NOMO-1 treated with DMSO at 0.1 percent for 48 hours (cell line): Measurements from ENCODE around the gene RNPS1.

Experiments used
- DNase-seq: peaks from one replicate; lab custom pipeline; 2025; ENCODE audit not compliant: unreplicated experiment; lab: John Stamatoyannopoulos, UW

RNPS1 gene

DNA sequence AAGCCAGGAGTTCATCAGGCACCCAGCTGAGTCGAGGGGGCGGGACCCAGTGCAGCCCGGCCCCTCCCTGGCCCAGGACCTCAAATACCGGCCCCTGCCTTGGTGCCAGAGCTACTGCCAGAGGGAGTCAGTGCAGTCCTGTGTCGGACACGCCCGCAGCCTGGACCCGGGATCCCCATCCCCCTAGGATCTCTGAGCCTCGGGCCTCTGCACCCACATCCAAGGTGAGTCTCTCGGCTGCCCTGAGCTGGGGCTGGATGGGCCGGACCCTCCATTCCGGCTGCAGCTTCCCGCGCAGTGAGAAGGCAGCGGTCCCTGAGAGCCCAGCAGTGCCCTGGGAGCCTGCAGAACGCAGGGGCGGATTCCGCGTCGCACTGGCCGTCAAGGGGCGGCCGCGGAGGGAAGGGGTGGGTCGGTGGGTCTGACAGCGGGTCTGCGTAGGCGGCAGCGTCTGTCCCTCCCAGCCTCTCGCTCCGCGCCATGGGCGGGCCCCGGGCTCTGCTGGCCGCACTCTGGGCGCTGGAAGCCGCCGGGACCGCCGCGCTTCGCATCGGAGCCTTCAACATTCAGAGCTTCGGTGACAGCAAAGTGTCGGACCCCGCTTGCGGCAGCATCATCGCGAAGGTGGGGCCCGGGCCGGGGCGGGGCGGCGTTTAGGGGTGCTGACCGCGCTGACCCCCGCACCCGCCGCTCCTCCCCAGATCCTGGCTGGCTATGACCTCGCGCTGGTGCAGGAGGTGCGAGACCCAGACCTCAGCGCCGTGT lies 31.4 kb downstream of the RNPS1 start, which contains the start of gene DNASE1L2:
DNASE1L2 (plus strand) TSS at position 108 of the 765 bp plus-strand sequence; CDS start at position 481, 373 bp downstream.
- DNase-seq = no peak

DNA sequence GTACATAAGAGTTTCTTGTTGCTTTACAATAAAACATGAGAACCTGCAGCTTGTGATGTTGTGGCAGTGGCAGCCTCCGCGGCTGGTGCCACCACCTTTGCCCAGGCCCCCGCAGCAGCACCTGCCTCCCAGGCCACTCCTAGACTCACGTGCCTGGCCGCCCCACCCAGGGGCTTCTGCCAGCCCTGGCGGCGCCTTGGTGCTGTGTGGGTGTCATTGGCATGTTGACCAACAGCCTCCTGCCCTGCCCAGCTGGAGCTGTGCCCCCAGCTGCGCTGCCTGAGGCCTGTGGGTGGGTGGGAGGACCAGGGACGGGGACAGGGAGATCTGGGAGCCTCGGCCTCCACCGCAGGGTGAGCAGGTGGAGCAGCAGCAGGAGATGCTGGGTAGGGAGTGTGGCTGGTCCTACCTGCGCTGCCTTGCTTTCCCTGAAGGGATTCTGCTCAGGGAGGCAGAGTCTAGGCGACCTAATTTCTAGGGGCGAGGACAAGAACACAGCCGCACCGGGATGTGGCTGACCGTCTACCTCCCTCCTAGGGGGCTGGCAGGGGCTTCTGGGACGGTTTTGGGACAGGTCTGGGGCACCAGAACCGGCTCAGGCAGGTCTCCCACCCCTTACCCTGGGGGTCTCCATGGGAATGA lies 32.1 kb downstream of the RNPS1 start:
- no peak for DNase-seq

- DNase-seq = no peak
Observed at GRCh38 chr16:2235234-2235651, 32.7 kb downstream of the RNPS1 start.

GRCh38 chr16:2234813-2235170 lies 33.1 kb downstream of the RNPS1 start:
- DNase-seq = no peak

DNA sequence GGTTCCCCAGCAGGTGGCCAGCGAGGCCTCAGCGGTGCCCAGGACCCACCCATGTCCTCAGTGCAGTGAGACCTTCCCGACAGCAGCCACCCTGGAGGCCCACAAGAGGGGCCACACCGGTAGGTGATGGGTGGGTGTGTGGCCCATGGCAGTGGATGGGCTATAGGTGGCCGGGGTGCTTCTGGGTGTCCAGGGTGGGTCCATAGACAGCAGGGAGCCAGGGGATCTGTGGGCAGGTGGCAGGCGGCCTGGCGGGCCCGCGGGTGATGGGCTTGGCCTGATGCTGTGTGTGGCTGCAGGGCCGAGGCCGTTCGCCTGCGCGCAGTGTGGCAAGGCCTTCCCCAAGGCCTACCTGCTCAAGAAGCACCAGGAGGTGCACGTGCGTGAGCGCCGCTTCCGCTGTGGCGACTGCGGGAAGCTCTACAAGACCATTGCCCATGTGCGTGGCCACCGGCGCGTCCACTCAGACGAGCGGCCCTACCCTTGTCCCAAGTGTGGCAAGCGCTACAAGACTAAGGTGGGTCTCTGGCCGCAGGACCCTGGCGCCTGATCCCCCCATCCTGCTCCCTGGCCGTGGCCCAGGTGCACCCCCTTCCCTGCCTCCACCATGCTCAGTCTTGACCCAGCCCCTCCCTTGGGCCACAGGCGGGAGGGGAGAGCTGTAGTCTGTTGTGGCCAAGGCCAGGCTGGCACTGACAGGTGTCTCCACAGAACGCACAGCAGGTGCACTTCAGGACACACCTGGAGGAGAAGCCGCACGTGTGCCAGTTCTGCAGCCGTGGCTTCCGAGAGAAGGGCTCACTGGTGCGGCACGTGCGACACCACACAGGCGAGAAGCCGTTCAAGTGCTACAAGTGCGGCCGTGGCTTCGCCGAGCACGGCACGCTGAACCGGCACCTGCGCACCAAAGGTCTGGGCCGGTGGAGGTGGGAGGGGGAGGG lies 33.8 kb downstream of the RNPS1 start:
- no peak for DNase-seq

- no peak for DNase-seq
Observed at GRCh38 chr16:2233046-2233775, 34.7 kb downstream of the RNPS1 start.

- DNase-seq = no peak
Observed at GRCh38 chr16:2232094-2232990, 35.6 kb downstream of the RNPS1 start.

GRCh38 chr16:2231016-2231931 lies 36.7 kb downstream of the RNPS1 start:
- DNase-seq = no peak

DNA sequence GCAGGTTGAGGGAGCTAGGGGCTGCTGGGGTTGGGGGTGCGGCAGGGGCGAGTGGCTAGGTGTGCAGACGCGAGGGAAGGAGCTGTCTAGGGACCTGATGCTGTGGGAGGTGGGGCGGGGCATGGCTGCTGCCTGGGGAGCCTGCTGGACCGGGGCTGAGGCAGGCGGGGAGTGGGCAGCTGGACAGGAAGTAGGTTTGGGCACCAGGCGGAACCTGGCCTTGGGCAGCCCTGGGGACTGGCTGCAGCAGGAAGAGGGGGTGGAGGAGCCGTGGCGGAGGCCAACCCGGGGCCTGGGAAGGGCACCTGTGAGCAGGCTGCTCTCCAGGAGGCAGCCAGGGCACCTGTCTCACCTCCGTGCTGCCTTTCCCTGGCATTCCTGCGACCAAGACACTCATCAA lies 37.5 kb downstream of the RNPS1 start:
- DNase-seq = no peak

DNA sequence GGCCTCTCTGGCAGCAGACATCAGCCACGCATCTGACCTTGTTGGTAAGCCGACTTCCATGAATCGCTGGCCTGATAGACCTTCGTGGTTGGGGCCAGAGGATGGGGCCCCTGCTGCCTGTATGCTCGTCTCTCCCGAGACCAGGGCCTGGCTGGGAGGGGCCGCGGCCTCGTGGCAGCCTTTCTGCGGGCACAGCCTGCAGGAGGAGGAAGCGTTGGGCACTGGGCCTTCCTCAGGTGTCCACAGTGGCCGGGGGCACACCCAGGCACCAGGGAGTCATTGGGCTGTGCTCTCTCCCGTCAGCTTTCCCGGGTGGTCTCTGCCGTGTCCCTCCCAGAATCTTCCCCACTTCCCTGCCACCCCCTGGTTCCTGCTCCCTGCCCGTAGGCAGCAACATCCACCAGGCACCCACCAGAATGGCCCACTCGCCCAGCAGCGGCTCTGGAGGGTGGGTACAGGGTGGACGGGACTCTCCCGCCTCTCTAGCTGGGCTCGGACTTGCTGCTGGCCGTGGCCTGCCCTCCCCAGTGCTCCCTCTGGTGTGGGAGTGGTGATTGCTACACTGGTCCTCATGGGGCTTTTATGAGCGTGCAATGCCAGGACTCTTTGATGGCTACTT lies 38.2 kb downstream of the RNPS1 start:
- DNase-seq = no peak

DNA sequence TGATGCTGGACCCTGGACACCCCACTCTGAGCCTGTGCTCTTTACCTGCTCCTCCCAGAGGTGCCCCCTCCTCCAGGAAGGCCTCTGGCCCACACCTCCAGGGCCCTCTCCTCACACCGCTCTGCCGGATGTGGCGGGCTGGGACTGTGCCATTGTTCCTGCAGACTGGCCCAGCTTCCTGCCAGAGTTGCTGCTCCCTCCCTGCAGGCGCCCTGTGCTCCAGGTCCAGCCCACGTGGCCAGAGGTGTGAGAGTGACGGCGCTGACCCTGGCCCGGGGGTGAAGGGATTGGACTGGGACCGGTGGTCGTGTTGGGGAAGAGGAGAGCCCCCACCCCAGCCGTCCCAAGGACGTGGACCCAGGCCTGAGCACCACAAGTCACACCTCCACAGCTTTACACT lies 38.8 kb downstream of the RNPS1 start:
- no peak for DNase-seq

- DNase-seq = no peak
Observed at GRCh38 chr16:2228161-2228824, 39.6 kb downstream of the RNPS1 start.

- no peak for DNase-seq
Observed at GRCh38 chr16:2226918-2227317, 41.0 kb downstream of the RNPS1 start.

DNA sequence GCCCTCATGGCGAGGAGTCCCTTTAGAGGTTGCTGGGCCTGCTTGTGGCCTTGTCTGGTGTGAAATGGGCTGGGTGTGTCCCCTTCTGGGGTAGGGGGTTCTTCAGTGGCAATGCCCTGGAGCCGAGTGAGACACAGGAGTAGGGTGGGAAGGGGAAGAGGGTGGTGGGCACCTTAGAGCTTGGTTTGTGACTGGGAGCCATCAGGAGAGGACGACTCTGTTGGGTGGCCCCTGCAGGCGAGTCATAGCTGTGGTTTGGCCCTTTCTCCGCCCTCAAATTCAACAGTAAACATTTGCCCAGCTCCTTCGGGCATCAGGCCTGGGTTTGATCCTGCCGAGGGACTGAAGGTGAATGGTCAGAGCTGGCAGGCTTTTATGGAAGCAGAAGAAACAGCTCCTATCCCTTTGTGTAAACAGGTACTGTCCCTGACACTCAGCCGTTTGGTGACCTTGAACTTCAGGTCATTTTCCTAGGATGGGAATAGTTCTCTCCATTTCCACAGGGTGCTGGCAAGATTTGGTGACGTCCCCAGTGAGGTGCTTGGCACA lies 41.6 kb downstream of the RNPS1 start:
- no peak for DNase-seq

- DNase-seq = peak; percentile 42
Observed at GRCh38 chr16:2223942-2224486, 43.9 kb downstream of the RNPS1 start.

- peak; percentile 100 for DNase-seq
Observed at GRCh38 chr16:2223221-2223941, 44.5 kb downstream of the RNPS1 start, which contains the start of gene E4F1. TSS of gene E4F1 (plus strand) at chr16:2223591. CDS start at chr16:2223614, 23 bp downstream.
